ENCODE measurements around the gene HLA-DPB1.
A peak's percentile ranks its signal among the peaks of the same experiment; 100 is the strongest.
"Not testable (repeated sequence)": the region's sequence is repeated elsewhere in the genome, so short reads cannot be mapped to it uniquely, and the experiment has no call there.

HLA-DPB1 gene

DNA sequence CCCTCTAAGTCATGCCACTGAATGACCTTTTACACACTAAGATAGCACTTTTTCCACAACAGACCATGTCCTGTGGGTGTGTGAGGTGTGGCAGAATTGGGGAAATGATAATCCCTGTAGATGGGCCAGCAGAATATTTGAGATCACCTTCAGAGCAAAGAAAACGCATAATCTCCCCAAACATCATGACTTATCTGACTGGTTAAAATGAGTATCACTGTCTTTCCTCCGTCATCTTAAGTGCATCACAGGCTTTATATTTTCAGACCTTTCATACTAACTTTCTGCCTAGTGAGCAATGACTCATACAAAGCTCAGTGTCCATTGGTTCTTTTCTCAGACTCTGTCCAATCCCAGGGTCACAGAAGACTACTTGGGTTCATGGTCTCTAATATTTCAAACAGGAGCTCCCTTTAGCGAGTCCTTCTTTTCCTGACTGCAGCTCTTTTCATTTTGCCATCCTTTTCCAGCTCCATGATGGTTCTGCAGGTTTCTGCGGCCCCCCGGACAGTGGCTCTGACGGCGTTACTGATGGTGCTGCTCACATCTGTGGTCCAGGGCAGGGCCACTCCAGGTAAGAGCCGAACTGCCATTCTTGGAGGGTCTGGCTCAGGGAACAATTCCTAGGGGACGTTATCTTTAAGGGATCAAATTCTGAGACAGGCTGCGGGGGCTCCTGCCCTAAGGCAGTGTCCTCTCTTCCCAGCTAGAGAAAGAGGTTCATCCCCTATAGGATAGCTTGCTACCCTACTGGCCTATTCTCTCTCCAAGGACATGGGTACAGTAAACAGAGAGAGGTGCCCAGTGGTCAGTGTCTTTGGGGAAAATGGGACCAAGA is at the start of gene HLA-DPB1:
HLA-DPB1 (plus strand) TSS at position 423 of the 838 bp plus-strand sequence; CDS start at position 475, 52 bp downstream.
- peak; percentile 89 to 93 for ATAC-seq

DNA sequence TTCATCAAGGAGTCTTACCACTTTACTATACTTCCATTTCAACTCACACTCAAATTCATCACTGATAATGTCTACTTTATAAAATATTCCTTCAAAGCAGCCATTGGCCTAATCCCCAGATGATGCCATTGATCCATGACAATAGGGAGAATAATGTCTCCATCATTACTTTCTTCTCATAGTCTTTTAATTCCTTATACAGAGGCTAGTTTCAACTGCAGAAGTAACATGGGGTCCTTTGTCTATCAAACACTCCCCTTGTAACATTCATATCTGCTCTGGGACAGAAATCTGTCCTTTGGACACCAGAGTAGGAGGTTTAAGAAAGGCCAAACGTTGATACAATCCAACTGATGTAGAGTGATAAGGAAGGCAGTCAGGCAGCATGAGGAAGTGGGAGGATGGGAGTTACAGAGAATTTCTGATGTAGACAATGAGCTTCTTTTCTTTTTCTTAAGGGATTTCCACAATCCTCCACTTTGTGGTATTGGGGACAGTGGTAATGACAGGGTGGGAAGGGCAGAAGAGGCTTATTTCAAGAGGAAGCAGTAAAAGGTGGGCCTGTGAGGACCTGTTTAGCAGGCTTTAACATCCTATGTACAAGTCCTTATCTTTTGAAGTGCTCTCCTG is 47.5 kb upstream of the HLA-DPB1 start:
- ATAC-seq = no peak

DNA sequence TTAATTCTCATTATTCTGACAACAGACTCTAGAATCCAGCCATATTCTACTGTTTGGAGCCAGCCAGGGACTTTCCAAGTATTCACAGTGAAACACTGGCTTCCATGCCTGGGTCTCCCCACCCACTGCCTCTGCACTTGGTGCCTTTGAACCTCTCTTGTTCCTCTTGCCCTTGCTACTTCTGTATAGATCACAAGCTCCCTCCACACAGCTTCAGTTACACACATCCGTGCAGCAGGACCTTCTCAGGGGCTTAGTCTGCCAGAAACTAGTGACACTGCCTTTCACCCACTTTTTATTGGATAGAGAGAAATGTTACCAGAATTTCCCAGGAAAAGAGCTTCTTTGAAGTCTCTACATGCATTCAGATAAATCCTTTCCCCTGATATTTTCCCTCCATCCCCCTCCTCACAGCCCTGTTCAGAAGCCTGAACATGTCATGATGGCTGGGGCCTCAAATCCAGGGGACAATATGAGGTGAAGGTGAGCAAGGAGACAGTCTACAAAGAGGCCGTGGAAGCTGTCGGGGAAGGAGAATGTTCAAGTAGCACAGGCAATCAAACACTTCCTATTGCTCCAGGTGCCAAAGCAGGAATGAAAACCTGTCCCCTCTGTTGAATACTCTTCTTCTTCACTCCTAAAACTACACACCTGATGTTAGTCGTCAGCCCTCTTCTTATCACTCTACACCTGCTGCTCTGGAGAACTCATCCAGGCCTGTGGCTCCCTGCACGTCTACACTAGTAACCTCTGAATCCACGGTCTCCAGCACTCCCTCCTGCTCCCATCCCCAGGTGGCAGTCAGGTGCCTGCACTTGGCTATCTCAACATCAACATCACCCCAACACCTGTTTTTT is 46.2 kb upstream of the HLA-DPB1 start:
- peak; percentile 78 to 79 for ATAC-seq

DNA sequence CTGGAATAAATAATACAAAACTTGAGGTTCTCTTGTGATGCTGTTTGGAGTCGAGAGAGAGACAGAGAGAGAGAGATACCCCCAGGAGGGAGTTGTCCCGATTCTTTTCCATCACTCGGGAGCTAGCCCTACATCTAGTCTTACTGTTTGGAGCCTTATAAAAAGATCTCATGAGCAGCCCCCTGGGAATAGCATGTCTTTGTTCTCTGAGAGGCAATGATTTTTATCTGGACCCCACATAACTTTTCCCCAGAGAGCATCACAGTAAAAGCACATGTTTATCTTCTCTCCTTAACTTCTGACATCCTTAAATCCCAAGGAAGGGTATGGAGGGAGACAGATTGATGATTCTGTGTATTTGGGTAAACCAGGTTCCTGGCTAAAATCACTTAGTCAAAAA is 45.5 kb upstream of the HLA-DPB1 start:
- ATAC-seq = no peak

DNA sequence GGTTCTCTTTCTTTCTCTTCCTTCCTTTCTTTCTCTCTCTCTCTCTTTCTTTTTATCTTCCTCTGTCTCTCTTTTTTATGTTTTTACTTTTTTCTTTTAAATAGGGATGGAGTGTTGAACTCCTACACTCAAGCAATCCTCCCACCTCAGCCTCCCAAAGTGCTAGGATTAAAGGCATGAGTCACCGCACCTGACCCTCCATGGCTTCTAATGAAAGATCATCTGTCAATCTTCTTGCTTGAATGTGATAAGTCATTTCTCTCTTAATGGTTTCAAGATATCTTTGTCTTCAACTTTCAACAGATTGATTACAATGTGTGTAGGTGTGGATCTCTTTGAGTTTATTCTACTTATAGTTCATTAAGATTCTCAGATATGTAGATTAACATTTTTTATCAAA is 41.2 kb upstream of the HLA-DPB1 start:
- no peak for ATAC-seq

DNA sequence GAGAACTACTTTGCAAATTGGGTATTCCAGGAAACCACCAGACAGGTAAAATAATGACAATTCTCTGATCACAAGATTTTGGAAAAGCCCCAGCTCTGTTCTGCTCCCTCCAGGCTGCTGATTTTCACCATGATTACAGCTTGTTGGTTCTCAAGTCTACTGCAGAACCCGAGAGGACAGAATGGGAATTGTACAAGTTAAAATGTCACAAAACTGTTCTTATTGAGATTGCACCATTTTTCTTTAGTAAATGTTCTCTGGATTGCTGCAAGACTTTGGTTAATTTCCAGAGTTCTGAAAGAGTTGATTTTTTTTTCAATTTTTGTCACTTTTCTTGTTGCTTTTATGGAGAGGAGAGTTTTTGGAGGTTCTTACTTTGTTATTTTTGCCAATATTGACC is 39.3 kb upstream of the HLA-DPB1 start:
- no peak for ATAC-seq

DNA sequence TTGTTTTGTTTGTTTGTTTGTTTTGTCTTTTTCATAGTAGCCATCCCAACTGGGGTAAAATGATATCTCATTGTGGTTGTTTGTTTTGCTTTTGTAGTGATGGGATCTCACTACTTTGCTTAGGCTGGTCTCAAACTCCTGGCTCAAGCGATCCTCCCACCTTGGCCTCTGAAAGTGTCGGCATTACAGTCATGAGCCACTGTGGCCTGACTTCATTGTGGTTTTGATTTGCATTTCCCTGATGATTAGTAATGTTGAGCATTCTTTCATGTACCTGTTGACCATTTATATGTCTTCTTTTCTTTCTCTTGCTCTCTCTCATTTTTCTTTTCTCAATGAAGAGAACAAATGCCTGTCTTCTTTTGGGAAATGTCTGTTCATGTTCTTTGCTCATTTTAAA is 35.6 kb upstream of the HLA-DPB1 start:
- no peak for ATAC-seq

DNA sequence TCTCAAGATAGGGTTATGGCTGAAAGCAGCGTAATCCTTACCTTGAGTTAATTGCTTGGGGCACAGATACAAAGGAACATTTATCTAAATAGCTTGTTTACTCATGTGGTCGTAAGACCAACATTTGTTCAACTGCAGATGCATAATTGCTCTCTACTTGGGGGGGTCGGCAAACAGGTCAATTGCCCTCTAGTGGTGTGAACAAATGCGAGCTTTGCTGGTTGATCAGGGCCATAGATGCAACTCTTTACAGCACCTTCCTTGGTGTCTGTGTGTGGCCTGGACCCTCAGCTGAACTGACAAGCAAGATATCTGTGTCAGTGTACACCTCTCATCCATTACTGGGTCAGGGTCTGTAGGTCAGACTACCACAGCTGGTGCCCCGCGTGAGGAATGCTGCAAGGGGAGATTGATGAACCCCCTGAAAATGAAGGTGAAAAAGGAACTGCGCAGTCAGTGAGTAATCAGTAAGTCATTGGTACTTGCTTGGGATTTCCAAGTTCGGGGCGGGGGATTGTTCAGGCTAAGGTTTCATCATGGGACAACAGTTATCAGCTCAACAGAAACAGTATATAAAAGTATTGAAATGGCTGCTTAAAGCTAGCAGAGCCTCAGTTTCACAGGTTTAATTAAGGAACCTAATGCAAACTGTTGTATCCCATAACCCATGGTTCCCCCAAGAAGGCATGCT is 26.3 kb upstream of the HLA-DPB1 start:
- ATAC-seq = no peak

DNA sequence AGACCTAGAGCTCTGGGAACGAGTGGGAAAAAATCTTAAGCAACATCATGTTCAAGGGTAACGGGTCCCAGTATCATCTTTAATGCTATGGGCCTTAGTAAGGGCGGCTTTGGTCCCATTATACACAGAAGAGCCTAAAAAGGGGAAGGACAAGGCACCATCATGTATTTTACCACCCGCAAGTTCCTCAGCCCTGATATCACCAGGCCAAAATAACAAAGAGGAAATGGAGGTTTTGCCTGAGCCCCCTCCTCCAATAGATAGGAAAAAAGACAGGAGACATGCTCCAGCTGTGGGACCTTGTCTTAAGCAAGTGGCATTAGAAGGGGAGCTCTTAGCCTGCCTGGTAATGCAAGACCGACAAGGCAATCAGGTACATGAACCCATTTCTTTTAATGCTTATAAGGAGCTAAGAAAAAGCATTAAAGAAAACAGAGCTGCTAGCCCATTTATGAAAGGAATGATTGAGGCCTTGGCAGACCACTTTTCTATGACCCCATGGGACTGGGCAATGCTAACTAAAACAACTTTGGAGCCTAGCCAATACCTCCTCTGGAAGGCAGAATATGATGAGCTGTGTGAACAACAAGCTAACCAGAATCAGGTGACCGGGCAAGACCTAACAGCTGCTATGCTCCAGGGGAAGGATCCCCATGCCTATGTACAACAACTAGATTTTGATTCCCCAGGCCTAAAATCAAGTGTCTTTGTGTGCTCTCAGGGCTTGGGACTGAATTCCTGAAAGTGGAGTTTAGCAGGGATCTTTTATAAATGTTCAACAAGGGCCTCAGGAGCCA is 25.6 kb upstream of the HLA-DPB1 start:
- no peak for ATAC-seq

DNA sequence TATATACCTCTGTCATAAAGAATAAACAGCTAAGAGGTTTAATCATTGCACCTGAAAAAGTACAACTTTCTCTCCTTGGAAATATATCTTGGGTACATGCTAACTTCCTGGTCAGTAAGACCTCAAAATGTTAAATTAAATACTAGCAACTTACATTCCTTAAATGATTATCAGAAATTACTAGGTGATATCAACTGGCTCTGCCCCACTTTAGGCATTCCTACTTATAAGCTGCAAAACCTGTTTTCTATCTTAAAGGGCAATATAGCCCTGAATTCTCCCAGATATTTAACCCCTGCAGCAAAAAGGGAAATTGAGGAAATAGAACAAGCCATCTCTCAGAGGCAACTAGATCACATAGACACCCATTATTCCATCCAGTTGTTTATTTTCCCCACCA is 23.2 kb upstream of the HLA-DPB1 start:
- no peak for ATAC-seq

DNA sequence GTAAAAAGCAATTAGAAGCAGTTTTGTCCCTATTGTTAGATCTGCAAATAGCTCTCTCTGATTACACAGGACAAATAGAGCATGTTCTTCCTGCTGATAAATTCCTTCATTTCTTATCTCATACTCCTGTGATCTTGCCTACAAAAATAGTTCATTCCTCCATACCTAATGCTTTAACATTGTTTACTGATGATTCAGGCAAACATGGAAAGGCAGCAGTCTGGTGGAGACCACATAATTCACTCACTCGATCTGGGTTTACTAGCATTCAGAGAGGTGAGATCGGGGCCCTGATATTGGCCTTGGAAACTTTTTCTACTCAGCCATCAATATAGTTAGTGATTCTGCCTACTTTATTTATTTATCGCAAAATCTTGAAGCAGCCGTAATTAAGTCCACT is 22.6 kb upstream of the HLA-DPB1 start:
- ATAC-seq = no peak

DNA sequence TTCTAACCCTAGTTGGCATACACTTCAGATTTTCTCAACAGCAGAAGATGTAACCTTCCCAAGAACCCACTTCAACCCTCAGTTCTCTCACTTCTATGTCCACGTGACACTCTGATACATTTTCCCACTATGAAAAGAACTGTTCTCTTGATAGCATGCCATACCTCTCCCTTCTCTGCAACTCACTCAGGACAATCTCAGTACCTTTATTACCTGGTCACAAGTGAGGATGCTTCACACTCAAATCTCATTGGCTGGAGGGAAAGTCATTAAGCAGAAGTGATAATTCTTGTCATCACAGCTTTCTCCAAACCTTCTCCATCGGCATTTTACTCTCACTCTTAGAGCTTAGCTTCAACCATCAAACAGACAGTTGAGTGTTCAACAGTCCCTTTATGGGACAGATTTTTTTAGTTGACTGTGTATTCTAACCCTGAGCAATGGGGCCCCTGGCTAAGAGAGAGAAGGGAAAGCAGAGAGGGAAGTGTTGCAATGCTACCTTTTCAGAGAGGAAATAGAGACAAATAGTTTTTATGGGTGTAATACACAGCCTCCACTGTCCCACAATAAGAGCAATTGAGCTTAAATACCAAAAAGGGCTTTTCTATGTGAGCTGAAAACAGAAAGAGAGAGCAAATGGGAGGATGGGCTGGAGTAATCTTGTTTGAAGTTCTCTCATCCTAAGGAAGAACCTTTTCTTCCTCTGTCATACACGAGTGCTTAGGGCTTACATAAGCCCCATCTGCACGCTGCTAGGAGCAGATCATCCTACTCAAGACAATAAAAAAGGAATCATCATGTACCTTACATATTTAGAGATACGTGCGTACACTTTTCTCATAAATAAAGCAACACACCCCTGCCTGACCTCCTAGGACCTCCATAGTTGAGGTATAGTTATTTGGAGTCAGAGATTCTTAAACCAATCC is 18.3 kb upstream of the HLA-DPB1 start:
- ATAC-seq = peak in 1 of 2 donors; percentile 41

DNA sequence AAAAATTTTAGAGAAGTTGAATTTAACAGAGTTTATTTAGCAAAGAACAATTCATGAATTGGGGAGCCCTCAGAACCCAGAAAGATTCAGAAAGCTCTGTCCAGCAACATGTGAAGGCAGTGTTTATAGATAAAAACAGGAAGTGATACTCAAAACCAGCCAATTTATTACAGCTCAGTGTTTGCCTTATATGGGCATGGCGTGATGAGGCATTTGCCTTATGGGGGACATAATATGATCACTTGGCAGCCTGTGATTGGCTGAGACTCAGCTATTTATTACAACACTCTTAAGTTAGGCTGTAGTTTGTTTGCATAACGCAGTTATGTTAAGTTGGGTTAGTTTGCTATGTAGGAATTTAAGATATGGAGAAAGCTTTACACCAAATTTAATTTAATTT is 13.8 kb upstream of the HLA-DPB1 start:
- ATAC-seq = peak in 1 of 2 donors; percentile 43

DNA sequence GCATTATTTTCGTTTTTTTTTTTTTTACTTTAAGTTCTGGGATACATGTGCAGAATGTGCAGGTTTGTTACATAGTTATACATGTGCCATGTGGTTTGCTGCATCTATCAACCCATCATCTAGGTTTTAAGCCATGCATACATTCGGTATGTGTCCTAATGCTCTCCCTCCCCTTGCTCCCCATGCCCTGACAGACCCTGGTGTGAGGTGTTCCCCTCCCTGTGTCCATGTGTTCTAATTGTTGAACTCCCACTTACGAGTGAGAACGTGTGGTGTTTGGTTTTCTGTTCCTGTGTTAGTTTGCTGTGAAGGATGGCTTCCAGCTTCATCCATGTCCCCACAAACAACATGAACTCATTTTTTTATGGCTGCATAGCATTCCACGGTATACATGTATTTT is 12.4 kb upstream of the HLA-DPB1 start:
- ATAC-seq = not testable (repeated sequence)

DNA sequence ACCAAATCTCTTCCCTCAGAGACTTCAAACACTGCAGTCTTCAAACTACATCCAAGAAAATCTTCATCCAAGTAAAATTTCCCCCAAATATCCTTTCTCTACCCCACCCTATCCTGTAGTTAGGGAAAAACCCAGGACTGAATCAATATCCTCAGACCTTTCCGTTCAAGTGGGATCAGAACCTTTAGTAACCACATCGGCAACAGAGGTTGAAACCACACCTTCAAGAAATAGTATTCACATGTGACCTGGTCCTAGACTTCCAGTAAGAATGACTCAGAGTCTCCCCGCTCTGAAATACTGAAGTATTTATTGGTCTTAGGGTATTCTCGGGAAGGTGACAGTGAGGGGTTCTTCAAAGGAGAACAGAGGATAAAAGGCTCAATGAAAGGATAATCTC is 11.1 kb upstream of the HLA-DPB1 start:
- no peak for ATAC-seq

DNA sequence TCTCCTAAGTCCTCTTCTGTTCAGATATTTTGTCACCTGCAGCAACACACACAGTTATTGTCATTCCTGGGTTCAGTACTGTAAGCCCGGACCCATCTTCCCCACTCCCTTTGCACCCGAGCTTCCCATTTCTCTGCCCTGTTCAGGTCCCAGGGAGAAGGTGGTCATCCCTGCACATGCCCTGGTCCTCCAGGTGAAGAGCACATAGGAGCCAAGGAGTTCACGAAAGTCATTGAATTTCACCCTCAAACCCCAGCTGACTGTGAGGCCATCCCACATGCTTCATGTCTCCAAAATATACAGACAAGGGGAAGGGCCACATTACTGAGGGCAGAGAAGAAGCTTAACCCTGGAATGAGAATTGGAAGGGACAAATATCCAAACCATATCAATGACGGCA is 10.5 kb upstream of the HLA-DPB1 start:
- no peak for ATAC-seq

DNA sequence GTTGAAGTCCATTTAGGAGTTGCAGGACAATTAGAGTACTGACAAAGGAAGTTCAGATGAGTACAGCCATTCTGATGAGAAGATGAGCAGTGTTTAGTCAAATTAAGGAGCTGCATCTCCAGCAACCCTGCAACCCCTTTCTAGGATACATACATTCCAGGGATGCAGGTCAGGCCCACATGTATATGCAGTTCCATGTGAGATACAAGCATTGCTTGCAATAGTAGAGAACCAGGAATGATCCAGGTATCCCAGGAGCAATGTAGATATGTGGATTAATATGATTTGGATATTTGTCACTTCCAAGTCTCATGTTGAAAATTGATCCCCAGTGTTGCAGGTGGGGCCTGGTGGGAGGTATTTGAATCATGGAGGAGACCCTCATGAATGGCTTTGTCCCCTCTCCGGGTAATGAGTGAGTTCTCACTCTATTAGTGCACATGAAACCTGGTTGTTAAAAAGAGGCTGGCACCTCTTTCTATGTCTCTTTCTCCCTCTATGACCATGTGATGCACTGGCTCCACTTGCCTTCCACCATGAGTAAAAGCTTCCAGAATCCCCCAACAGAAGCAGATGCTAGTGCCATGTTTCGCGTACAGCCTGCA is 8.8 kb upstream of the HLA-DPB1 start:
- no peak for ATAC-seq

DNA sequence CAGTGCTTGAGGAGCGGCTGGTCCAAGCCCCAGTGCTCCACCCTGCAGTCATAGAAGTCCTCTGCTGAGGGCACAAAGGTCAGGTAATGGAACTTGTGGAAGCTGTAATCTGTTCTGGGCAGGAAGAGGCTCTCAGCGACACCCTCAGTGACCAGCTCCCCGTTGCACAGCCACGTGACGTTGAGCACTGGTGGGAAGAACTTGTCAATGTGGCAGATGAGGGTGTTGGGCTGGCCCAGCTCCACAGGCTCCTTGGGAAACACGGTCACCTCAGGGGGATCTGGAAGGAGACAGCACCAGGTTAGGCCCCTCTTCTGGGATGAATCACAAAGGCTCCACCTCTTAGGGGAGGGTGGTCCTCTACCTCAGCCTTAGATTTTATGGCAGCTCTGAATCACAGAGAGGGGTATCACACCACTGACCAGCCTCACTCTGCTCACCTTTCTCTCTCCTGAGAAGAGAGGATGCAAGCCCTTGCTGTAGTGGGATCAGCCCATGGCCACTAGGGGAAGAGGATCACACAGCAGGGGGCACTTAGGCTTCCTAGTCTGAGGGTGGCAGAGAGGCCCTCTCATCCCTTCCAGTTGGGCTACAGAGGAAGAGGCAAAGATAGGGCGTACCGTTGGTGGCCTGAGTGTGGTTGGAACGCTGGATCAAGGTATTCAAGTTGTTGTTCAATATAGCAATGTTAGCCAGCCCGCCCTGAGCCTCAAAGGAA is 6.6 kb upstream of the HLA-DPB1 start:
- ATAC-seq = no peak

DNA sequence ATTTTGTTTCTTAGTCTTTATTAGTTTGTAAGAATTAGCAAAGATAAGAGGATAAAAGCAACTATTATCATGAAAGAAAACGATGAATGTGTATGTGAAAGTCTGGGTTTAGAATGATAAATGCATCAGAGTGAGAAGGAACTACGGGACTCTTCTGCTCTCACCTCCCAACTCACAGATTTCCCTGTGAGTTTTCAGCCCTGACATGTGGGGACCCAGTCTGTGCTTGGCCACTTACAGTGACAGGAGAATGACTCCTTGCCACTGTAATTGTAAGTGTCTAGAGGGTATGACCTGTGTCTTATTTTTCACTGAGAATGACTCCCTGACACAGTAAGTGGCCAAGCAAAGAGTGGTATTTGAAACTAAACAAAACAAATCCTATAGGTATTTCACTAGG is 4.9 kb upstream of the HLA-DPB1 start:
- no peak for ATAC-seq

DNA sequence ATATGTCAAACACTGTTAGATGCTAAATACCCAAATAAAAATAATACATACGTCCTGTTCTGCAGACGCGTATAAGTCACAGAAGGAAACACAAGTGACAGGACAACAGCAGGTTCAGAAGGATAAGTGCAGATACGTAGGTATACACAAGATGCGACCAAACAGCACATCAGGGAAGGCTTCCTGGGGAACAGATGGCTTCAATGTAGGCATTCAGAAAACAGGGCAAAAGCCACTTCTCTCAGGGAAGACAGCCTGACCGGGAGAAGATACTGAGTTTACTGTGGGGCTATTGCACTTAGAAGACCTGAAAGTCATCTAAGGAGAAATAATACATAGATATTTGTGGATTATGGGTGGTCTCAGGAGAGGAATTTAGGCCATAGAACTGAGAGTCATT is 4.2 kb upstream of the HLA-DPB1 start:
- no peak for ATAC-seq

Data from activated CD4-positive, CD25-positive, alpha-beta regulatory T cell treated with anti-CD3 and anti-CD28 coated beads, Interleukin-2, amount 50 U/mL, for 24 hours (primary cell).